GM12873 (cell line): ENCODE data around the gene DEK.

Source experiments
- CTCF ChIP-seq: IDR thresholded peaks from 2 replicates; pipeline ENCODE4 v1.5.1; 2012; ENCODE audit warnings: low read depth, mild to moderate bottlenecking, moderate library complexity, low read length, control low read depth; ENCODE audit not compliant: insufficient read depth; ENCODE audit errors: missing control alignments

DEK gene

GRCh38 chr6:18270216-18270615 is 5.9 kb upstream of the DEK start:
- TF ChIP-seq CTCF: no peak

GRCh38 chr6:18269717-18270116 is 5.4 kb upstream of the DEK start:
- TF ChIP-seq CTCF: no peak

GRCh38 chr6:18269253-18269652 is 4.9 kb upstream of the DEK start:
- TF ChIP-seq CTCF: no peak

GRCh38 chr6:18268066-18268465 is 3.7 kb upstream of the DEK start:
- TF ChIP-seq CTCF: no peak

- TF ChIP-seq CTCF: no peak
Measured at GRCh38 chr6:18266523-18266912, 2.2 kb upstream of the DEK start.

- TF ChIP-seq CTCF: no peak
Measured at GRCh38 chr6:18265787-18266522, 1.6 kb upstream of the DEK start.

GRCh38 chr6:18264923-18265377 is 620 bp upstream of the DEK start:
- no peak for TF ChIP-seq CTCF
